Body of pancreas (tissue), 4 donors: Measurements from ENCODE around the gene ADGRB3.

Experiments
- POLR2A ChIP-seq, 3 donors: fragments of 450-650 bp; IDR thresholded peaks; one replicate each; pipeline ENCODE4 v1.6.1; 2016; ENCODE audit warnings: antibody characterized with exemption in 3 of 3, mild to moderate bottlenecking in 2 of 3
- TF ChIP-seq, protein P1 (sequence below), 7 experiments: fragments of 450-650 bp in 4 of 7; fragments of 200-600 bp in 3 of 7; sonication (generic) in 3 of 7; IDR thresholded peaks; one replicate each; pipeline ENCODE4 v1.5.1; 2016 to 2019; ENCODE audit warnings: antibody characterized with exemption in 7 of 7

DNA sequence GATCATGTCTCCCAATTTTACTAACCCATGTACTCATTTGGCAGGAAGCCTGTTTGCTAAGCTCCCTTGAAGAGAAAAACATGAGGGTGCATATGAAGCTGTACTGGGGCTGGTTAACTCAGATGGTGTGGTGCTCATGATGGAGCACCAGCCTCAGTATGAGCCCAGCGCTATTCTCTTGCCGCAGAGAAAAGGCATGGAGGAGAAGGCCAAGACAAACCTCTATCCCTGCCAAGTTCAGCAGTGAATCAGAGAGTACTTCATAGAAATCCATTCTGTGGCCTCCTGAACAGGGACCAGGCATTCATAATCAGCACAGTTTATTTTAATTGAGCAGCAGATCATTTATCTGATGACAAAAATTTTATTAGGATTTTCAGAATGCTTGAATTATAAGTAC is 763.6 kb downstream of the ADGRB3 start:
- no peak for TF ChIP-seq POLR2A (IDR thresholded peaks at IDR 0.05)
- TF ChIP-seq, protein P1, sequence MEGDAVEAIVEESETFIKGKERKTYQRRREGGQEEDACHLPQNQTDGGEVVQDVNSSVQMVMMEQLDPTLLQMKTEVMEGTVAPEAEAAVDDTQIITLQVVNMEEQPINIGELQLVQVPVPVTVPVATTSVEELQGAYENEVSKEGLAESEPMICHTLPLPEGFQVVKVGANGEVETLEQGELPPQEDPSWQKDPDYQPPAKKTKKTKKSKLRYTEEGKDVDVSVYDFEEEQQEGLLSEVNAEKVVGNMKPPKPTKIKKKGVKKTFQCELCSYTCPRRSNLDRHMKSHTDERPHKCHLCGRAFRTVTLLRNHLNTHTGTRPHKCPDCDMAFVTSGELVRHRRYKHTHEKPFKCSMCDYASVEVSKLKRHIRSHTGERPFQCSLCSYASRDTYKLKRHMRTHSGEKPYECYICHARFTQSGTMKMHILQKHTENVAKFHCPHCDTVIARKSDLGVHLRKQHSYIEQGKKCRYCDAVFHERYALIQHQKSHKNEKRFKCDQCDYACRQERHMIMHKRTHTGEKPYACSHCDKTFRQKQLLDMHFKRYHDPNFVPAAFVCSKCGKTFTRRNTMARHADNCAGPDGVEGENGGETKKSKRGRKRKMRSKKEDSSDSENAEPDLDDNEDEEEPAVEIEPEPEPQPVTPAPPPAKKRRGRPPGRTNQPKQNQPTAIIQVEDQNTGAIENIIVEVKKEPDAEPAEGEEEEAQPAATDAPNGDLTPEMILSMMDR (IDR thresholded peaks at IDR 0.05) = no peak
